Stimulated activated CD4-positive, alpha-beta T cell treated with anti-CD3 and anti-CD28 coated beads, Interleukin-1b, Interleukin-23, amount 100 ng/mL, for 24 hours (primary cell): Measurements from ENCODE around the gene AIG1.
"Not testable (repeated sequence)": the region's sequence is repeated elsewhere in the genome, so short reads cannot be mapped to it uniquely, and the experiment has no call there.

Source experiments
- DNase-seq, 4 experiments: peaks; one replicate each; pipeline ENCODE4 v3.0.0-alpha.2; 2020; ENCODE audit warnings: low read depth in 4 of 4, low spot score in 1 of 4

The AIG1 gene

GRCh38 chr6:143055891-143056290, 4.8 kb upstream of the AIG1 start:
- DNase-seq = no peak

GRCh38 chr6:143058987-143059386, 1.7 kb upstream of the AIG1 start:
- no peak for DNase-seq

GRCh38 chr6:143059663-143060353, 881 bp upstream of the AIG1 start:
- no peak for DNase-seq

GRCh38 chr6:143060354-143060805, 309 bp upstream of the AIG1 start:
- DNase-seq = peak; percentile 20 to 55 (median 34)

- DNase-seq = no peak
Observed at GRCh38 chr6:143061597-143062385, 1.1 kb downstream of the AIG1 start.

- DNase-seq = no peak
Observed at GRCh38 chr6:143062551-143062950, 1.9 kb downstream of the AIG1 start.

- no peak for DNase-seq
Observed at GRCh38 chr6:143063631-143064030, 2.9 kb downstream of the AIG1 start.

- DNase-seq = no peak
Observed at GRCh38 chr6:143064271-143064670, 3.6 kb downstream of the AIG1 start.

GRCh38 chr6:143064951-143065683, 4.4 kb downstream of the AIG1 start:
- no peak for DNase-seq

GRCh38 chr6:143068001-143068400, 7.3 kb downstream of the AIG1 start:
- DNase-seq = no peak

- no peak for DNase-seq
Observed at GRCh38 chr6:143074101-143074500, 13.4 kb downstream of the AIG1 start.

- DNase-seq = no peak
Observed at GRCh38 chr6:143074670-143075318, 14.1 kb downstream of the AIG1 start.

- DNase-seq = no peak
Observed at GRCh38 chr6:143078468-143079324, 18.0 kb downstream of the AIG1 start.

- no peak for DNase-seq
Observed at GRCh38 chr6:143079325-143079640, 18.6 kb downstream of the AIG1 start.

GRCh38 chr6:143082274-143082673, 21.6 kb downstream of the AIG1 start:
- not testable (repeated sequence) for DNase-seq

GRCh38 chr6:143084019-143084418, 23.3 kb downstream of the AIG1 start:
- DNase-seq = not testable (repeated sequence)

GRCh38 chr6:143087335-143087734, 26.6 kb downstream of the AIG1 start:
- DNase-seq = not testable (repeated sequence)

GRCh38 chr6:143087856-143088255, 27.2 kb downstream of the AIG1 start:
- DNase-seq = no peak

- no peak for DNase-seq
Observed at GRCh38 chr6:143090314-143091044, 29.8 kb downstream of the AIG1 start.

GRCh38 chr6:143092768-143093167, 32.1 kb downstream of the AIG1 start:
- no peak for DNase-seq
